Gastrocnemius medialis (tissue), 4 donors: ENCODE data around the gene ITPR2. TPM values are rescaled to one million over a fixed set of nuclear protein-coding genes. Genes with fewer than 3 reads are reported as not detected.

Experiments used
- ATAC-seq, 2 donors: fragments of 150-250 bp; one replicate each; pipeline ENCODE4 v1.9.1; 2016
- DNase-seq, 2 donors: peaks; one replicate each; pipeline ENCODE4 v3.0.0-alpha.2; 2019
- H3K27ac ChIP-seq, 4 donors: fragments of 200-600 bp; sonication (generic); 1 replicate in 1 of 4; 2 replicates in 3 of 4; pipeline ENCODE4 v1.5.1; 2016 to 2018; ENCODE audit warnings: mild to moderate bottlenecking in 2 of 4, moderate library complexity in 1 of 4
- H3K27me3 ChIP-seq, 3 donors: fragments of 200-600 bp; sonication (generic) in 2 of 3; 1 replicate in 1 of 3; 2 replicates in 2 of 3; pipeline versions ENCODE4 v1.5.1 to v1.6.0; 2016 to 2019; ENCODE audit warnings: mild to moderate bottlenecking in 1 of 3, moderate library complexity in 1 of 3
- H3K36me3 ChIP-seq, 2 donors: fragments of 200-600 bp; sonication (generic) in 1 of 2; one replicate each; pipeline ENCODE4 v1.5.1; 2017 to 2018
- H3K4me1 ChIP-seq, 2 donors: fragments of 200-600 bp; sonication (generic) in 1 of 2; one replicate each; pipeline ENCODE4 v1.5.1; 2016 to 2017; ENCODE audit warnings: mild to moderate bottlenecking in 2 of 2
- H3K4me3 ChIP-seq, 4 donors: fragments of 200-600 bp; sonication (generic) in 3 of 4; 1 replicate in 1 of 4; 2 replicates in 3 of 4; pipeline ENCODE4 v1.5.1; 2016 to 2019; ENCODE audit warnings: mild to moderate bottlenecking in 2 of 4
- H3K9me3 ChIP-seq, 3 donors: fragments of 200-600 bp; sonication (generic) in 2 of 3; 1 replicate in 1 of 3; 2 replicates in 2 of 3; pipeline ENCODE4 v1.5.1; 2016 to 2019
- CTCF ChIP-seq, 5 experiments: fragments of 450-650 bp in 3 of 5; fragments of 200-600 bp in 2 of 5; sonication (generic) in 2 of 5; IDR thresholded peaks in 4 of 5; conservative IDR thresholded peaks in 1 of 5; 1 replicate in 4 of 5; 2 replicates in 1 of 5; pipeline ENCODE4 v1.5.1; 2016 to 2019; ENCODE audit warnings: antibody characterized with exemption in 5 of 5, mild to moderate bottlenecking in 3 of 5, moderate library complexity in 3 of 5
- POLR2A ChIP-seq, 2 donors: fragments of 450-650 bp; IDR thresholded peaks; one replicate each; pipeline ENCODE4 v1.6.1; 2017; ENCODE audit warnings: antibody characterized with exemption in 2 of 2, mild to moderate bottlenecking in 2 of 2, moderate library complexity in 2 of 2
- in situ Hi-C, 4 donors: fragments of 200-750 bp; cut with MboI; loops; one replicate each; pipeline versions ENCODE4 v1.15.0 to v1.8.0; 2017; ENCODE audit warnings: low sequenced_read_pairs in 4 of 4
- intact Hi-C: fragments of 100-400 bp; cut with DNase I; formaldehyde crosslinking; loops from one replicate; pipeline ENCODE4 v1.15.1; 2023; ENCODE audit warnings: low total_unique reads
- total RNA-seq, 4 donors: library from RNA; depleted of rRNA; stranded (reverse); fragments of >200 nt; gene quantifications; one replicate each; pipeline versions ENCODE4 v1.1.0 to v1.2.3, GENCODE V29; 2016

Gene ITPR2
- total RNA-seq, 4 donors from 2014 or later, result 3.8 to 23.8 (median 4.1) TPM

GRCh38 chr12:26335651-26336050 is 497.3 kb downstream of the ITPR2 start:
- no peak for DNase-seq
- in situ Hi-C loops, result no loop called here

DNA sequence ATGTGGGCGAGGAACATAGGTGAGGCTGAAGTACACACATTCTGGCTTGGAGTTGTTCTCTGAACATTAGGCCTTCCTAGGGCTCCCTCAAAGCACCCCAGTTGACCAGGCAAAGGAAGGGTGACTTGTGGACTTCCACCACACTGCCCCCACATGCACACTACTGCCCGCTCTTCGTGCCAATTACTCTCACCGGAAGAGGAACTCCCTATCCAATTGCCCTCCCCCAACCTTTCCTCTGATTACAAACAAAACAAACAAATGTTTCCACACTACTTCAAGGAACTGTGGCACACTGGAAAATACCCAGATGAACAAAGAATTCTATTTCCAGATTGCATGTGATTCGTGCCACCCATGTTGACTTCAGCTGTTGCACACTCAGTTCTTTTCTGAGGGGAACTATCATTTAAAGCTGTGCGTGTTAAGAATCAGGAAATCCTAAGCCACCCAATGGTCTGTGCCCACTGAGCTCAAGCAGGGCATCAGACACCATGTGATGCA is 498.3 kb downstream of the ITPR2 start:
- intact Hi-C loops, result no loop called here
- Histone ChIP-seq H3K27me3 (no peaks in the 10 kb centered on the region), H3K27ac (no peak overlapping the region), H3K4me1 (no peaks in the 10 kb centered on the region), H3K4me3 (no peak overlapping the region), H3K36me3 (peaks cover 0 to 8% of the 10 kb centered on the region in 2 donors), H3K9me3 (no peaks in the 10 kb centered on the region)
- peak in 1 of 2 donors; percentile 56 for ATAC-seq
- no peak for TF ChIP-seq POLR2A (IDR thresholded peaks at IDR 0.05)
- no peak for TF ChIP-seq CTCF (IDR thresholded peaks at IDR 0.05 in 4 of 5, conservative IDR thresholded peaks at IDR 0.05 in 1 of 5)
- in situ Hi-C loops, result no loop called here
- DNase-seq, result peak; percentile 8 to 37

More at GRCh38 chr12:26335651-26336050, 497.3 kb downstream of the ITPR2 start:
- Histone ChIP-seq H3K4me3 (no peak overlapping the region), H3K27ac (no peak overlapping the region), H3K27me3 (no peaks in the 10 kb centered on the region), H3K9me3 (no peaks in the 10 kb centered on the region), H3K4me1 (no peaks in the 10 kb centered on the region), H3K36me3 (peaks cover 0 to 8% of the 10 kb centered on the region in 2 donors)
- intact Hi-C loops, result no loop called here
- no peak for TF ChIP-seq CTCF (IDR thresholded peaks at IDR 0.05 in 4 of 5, conservative IDR thresholded peaks at IDR 0.05 in 1 of 5)
- TF ChIP-seq POLR2A (IDR thresholded peaks at IDR 0.05), result no peak
- no peak for ATAC-seq

DNA sequence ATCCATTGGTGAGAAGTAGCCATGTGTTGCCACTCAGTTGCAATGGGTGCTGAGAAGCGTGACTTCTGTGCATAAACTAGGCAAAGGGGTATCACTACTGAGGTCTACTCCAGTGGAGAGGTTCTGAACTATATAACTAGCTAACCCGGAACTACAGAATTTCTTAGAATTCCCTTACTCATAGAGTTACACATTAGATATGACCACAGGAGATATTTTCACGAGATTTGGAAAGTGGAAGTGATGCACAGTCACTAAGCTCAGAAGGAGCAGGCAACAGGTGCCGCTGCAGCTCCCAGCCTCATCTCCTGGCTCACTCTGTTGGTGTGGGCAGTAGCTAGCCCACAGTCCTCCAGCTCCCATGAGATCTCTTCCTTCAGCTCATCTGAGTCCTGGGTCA is 501.0 kb downstream of the ITPR2 start:
- no peak for TF ChIP-seq POLR2A (IDR thresholded peaks at IDR 0.05)
- TF ChIP-seq CTCF (IDR thresholded peaks at IDR 0.05 in 4 of 5, conservative IDR thresholded peaks at IDR 0.05 in 1 of 5), result no peak
- Histone ChIP-seq H3K27ac (no peak overlapping the region), H3K4me3 (no peak overlapping the region), H3K4me1 (no peaks in the 10 kb centered on the region), H3K9me3 (no peaks in the 10 kb centered on the region), H3K36me3 (no peaks in the 10 kb centered on the region), H3K27me3 (no peaks in the 10 kb centered on the region)
- DNase-seq, result no peak
- intact Hi-C loops (no loop called here), in situ Hi-C loops (no loop called here)
- no peak for ATAC-seq

DNA sequence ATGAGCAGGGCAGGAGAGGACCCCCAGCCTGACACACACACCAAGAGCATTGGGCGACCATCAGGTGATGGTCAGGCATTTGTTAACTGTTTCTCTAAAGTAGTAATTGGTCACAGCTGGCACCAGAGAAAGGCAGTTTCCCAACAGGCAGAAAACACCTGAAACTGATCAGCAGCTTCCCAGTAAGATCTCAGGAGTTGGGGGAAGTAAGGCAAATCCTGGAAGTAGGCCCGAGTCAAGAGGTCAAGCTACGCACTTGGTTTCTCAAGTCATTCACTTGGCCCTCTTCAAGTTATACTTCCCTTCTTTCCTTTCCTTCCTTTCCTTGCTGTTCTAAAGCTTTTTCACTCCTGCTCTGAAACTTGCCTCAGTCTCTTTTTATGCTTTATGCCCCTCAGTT is 501.9 kb downstream of the ITPR2 start:
- Histone ChIP-seq H3K4me1 (no peaks in the 10 kb centered on the region), H3K9me3 (no peaks in the 10 kb centered on the region), H3K4me3 (no peak overlapping the region), H3K27ac (no peak overlapping the region), H3K27me3 (no peaks in the 10 kb centered on the region), H3K36me3 (no peaks in the 10 kb centered on the region)
- intact Hi-C loops (no loop called here), in situ Hi-C loops (no loop called here)
- no peak for ATAC-seq
- DNase-seq, result no peak
- TF ChIP-seq CTCF (IDR thresholded peaks at IDR 0.05 in 4 of 5, conservative IDR thresholded peaks at IDR 0.05 in 1 of 5), result no peak
- no peak for TF ChIP-seq POLR2A (IDR thresholded peaks at IDR 0.05)
